ENCODE measurements around the gene TMEM132D.

- TF ChIP-seq MAX (CRISPR knock-in tag; IDR thresholded peaks at IDR 0.05) (no peak), PREB (CRISPR knock-in tag; IDR thresholded peaks at IDR 0.05; ENCODE audit: borderline replicate concordance) (no peak), MXD4 (CRISPR knock-in tag; IDR thresholded peaks at IDR 0.05; ENCODE audit: borderline replicate concordance) (no peak), JUN (CRISPR knock-in tag; IDR thresholded peaks at IDR 0.05) (no peak), CTCF (IDR thresholded peaks at IDR 0.05) (no peak)
Measured at GRCh38 chr12:129839679-129840078, 64.1 kb downstream of the TMEM132D start.

All from WTC11 (cell line).